Activated CD8-positive, alpha-beta memory T cell treated with anti-CD3 and anti-CD28 coated beads, Interleukin-2, amount 50 U/mL, for 24 hours (primary cell): ENCODE results near the gene AGBL1.

Experiments used
- DNase-seq: peaks from one replicate; pipeline ENCODE4 v3.0.0-alpha.2; 2020; ENCODE audit errors: extremely low read depth

AGBL1 gene

GRCh38 chr15:86079508-86080266 is at the start of gene AGBL1:
Gene AGBL1, plus strand, starts transcription at chr15:86079871.
- DNase-seq, result no peak

GRCh38 chr15:86034904-86035303 is 44.8 kb upstream of the AGBL1 start:
- DNase-seq, result no peak

- no peak for DNase-seq
Observed at GRCh38 chr15:86036243-86036642, 43.4 kb upstream of the AGBL1 start.

- DNase-seq, result no peak
Observed at GRCh38 chr15:86038491-86038890, 41.2 kb upstream of the AGBL1 start.

GRCh38 chr15:86040356-86041033 is 39.2 kb upstream of the AGBL1 start:
- DNase-seq, result no peak

- no peak for DNase-seq
Observed at GRCh38 chr15:86041399-86041798, 38.3 kb upstream of the AGBL1 start.

GRCh38 chr15:86042226-86042625 is 37.4 kb upstream of the AGBL1 start:
- no peak for DNase-seq

- no peak for DNase-seq
Observed at GRCh38 chr15:86044981-86045380, 34.7 kb upstream of the AGBL1 start.

GRCh38 chr15:86054338-86054737 is 25.3 kb upstream of the AGBL1 start:
- DNase-seq, result no peak

- no peak for DNase-seq
Observed at GRCh38 chr15:86055688-86056087, 24.0 kb upstream of the AGBL1 start.

- no peak for DNase-seq
Observed at GRCh38 chr15:86059851-86060250, 19.8 kb upstream of the AGBL1 start.

- no peak for DNase-seq
Observed at GRCh38 chr15:86060674-86061073, 19.0 kb upstream of the AGBL1 start.

GRCh38 chr15:86061581-86061980 is 18.1 kb upstream of the AGBL1 start:
- DNase-seq, result no peak

- DNase-seq, result no peak
Observed at GRCh38 chr15:86062646-86063243, 16.9 kb upstream of the AGBL1 start.

GRCh38 chr15:86063356-86064095 is 16.1 kb upstream of the AGBL1 start:
- DNase-seq, result no peak

- DNase-seq, result no peak
Observed at GRCh38 chr15:86064326-86064725, 15.3 kb upstream of the AGBL1 start.

- DNase-seq, result no peak
Observed at GRCh38 chr15:86066174-86066834, 13.4 kb upstream of the AGBL1 start.

- DNase-seq, result no peak
Observed at GRCh38 chr15:86073281-86073680, 6.4 kb upstream of the AGBL1 start.

- no peak for DNase-seq
Observed at GRCh38 chr15:86076468-86076867, 3.2 kb upstream of the AGBL1 start.

GRCh38 chr15:86077070-86077469 is 2.6 kb upstream of the AGBL1 start:
- DNase-seq, result no peak

- DNase-seq, result no peak
Observed at GRCh38 chr15:86080302-86080701, 631 bp downstream of the AGBL1 start.
